ENCODE results near the gene CDKN2B.
"Not testable (repeated sequence)": the region's sequence is repeated elsewhere in the genome, so short reads cannot be mapped to it uniquely, and the experiment has no call there.

Gene CDKN2B

DNA sequence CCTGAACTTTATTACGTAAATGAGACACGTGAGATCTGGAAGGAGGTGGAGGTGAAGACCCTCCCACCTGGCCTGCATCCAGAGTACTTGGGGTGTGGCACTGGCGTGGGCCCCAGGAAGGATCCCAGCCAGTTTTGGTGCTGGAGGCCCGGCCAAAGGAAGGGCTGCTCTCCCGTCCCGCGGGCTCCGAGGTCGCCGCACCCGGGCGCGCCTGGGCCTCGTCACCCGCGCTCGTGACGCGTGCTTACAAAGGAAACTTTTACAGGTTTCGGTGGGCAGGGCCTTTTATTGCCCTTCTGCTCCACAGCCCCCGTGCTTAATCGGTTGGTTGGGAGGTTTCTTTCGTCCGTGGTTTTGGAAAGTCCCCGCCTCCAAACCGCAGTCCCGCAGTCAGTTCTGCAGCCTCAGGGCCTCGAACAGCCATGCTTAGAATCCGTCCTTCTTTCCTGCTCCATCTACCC, 44.1 kb downstream of the CDKN2B start:
- no peak for FAIRE-seq
- no peak for TF ChIP-seq POLR2A (IDR thresholded peaks at IDR 0.05; ENCODE audit: low read depth, low read length)
- DNase-seq (ENCODE audit: insufficient read length, low spot score): no peak

DNA sequence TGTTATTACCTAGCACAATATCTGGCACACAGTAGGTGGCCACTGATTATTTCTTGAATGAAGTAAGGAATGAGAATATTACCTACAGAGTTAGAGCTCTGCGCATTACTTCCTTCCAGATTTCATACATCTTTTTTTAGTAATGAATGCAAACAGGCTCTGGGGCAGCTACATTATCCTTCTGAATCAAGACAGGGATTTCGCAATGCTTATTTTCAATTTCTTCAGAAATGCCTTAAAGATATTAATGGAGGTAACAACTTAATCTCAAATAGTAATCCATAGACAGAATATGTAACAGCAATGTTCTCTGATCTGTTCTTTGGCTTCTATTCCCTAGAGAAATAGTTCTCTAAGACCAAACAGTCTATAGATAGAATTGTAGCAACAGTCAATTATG, 47.5 kb downstream of the CDKN2B start:
- FAIRE-seq: no peak
- no peak for TF ChIP-seq POLR2A (IDR thresholded peaks at IDR 0.05; ENCODE audit: low read depth, low read length)
- DNase-seq (ENCODE audit: insufficient read length, low spot score): no peak

DNA sequence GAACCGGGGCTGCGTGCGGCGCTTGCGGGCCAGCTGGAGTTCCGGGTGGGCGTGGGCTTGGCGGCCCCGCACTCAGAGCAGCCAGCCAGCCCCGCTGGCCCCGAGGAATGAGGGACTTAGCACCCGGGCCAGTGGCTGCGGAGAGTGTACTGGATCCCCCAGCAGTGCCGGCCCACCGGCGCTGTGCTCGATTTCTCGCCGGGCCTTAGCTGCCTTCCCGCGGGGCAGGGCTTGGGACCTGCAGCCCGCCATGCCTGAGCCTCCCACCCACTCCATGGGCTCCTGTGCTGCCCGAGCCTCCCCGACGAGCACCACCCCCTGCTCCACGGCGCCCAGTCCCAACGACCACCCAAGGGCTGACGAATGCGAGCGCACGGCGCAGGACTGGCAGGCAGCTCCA, 49.8 kb downstream of the CDKN2B start:
- not testable (repeated sequence) for DNase-seq (ENCODE audit: insufficient read length, low spot score); FAIRE-seq

DNA sequence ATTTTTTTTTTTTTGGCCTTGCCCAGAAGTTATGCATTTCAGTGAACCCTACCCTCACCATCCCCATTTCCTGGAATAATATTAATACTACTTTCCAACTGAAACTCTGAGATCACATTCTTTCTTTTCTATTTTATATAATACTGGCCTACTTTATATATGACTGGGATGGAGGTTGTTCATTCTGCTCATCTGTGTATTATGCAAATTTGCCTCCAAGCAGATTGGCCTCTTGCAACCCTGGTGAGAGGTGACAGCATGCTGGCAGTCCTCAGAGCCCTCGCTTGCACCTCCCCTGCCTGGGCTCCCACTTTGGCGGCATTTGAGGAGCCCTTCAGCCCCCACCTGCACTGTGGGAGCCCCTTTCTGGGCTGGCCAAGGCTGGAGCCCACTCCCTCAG, 50.3 kb downstream of the CDKN2B start:
- DNase-seq (ENCODE audit: insufficient read length, low spot score) (no peak), FAIRE-seq (no peak)
- no peak for TF ChIP-seq POLR2A (IDR thresholded peaks at IDR 0.05; ENCODE audit: low read depth, low read length)
